Central memory CD8-positive, alpha-beta T cell (primary cell): ENCODE data around the gene NFIA.

ENCODE experiments used
- ATAC-seq: fragments of 150-1000 bp; cut with Tn5 transposase; replicated peaks from 2 replicates; pipeline ENCODE4 v1.10.0; 2022; ENCODE audit warnings: mild to moderate bottlenecking, moderate FRiP score, moderate number of reproducible peaks; ENCODE audit not compliant: poor library complexity, severe bottlenecking; ENCODE audit errors: extremely low read depth
- DNase-seq, 2 donors: peaks; one replicate each; pipeline ENCODE4 v3.0.0; 2021; ENCODE audit warnings: low spot score in 2 of 2
- H3K27ac Mint-ChIP-seq: one replicate; pipeline ENCODE4 v1.8.0; 2022; ENCODE audit warnings: low read depth, mild to moderate bottlenecking, moderate library complexity, mixed read lengths
- H3K27me3 Mint-ChIP-seq: one replicate; pipeline ENCODE4 v1.8.0; 2022; ENCODE audit warnings: mixed read lengths
- H3K36me3 Mint-ChIP-seq: one replicate; pipeline ENCODE4 v1.8.0; 2022; ENCODE audit warnings: mild to moderate bottlenecking, moderate library complexity, mixed read lengths; ENCODE audit not compliant: insufficient read depth
- H3K4me1 Mint-ChIP-seq: one replicate; pipeline ENCODE4 v1.8.0; 2022; ENCODE audit warnings: mixed read lengths
- H3K4me3 Mint-ChIP-seq: one replicate; pipeline ENCODE4 v1.8.0; 2022; ENCODE audit warnings: mild to moderate bottlenecking, moderate library complexity, mixed read lengths
- H3K9me3 Mint-ChIP-seq: one replicate; pipeline ENCODE4 v1.8.0; 2022; ENCODE audit warnings: mixed read lengths

Gene NFIA

DNA sequence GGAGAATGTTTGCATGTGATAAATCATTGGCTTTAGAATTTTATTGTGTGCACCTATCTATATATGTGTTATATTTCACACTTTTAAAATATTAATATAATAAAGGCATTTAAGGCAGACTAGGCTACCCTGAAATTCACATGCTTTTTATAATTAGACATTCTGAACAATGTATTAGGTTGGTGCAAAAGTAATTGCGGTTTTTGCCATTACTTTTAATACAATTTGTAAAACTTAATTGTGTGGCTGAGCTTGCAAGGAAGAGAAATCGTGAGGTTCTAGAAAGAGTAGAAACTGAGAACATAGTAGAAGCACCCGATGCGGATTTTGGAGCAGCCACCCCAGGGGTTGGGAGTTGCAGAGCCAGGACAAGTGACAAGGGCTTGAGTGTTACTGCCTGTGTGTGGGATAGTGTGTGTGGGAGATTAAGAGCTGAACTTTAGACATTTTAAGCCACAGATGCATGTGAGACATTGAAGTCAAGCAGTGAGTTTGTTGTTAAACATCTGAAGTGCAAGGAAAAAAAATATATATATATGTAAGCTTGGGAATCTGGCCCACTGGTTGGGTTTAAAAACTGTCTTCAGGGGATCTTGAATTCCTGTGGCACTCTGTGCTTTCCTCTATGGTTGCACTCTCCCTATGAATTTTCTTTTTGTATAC, 398.0 kb downstream of the NFIA start:
- H3K9me3 Mint-ChIP-seq: no peaks in the 10 kb centered on the region
- H3K4me3 Mint-ChIP-seq: no peak overlapping the region
- H3K4me1 Mint-ChIP-seq: no peaks in the 10 kb centered on the region
- peaks cover 2% of the 10 kb centered on the region for H3K36me3 Mint-ChIP-seq
- peaks cover 58% of the 10 kb centered on the region for H3K27me3 Mint-ChIP-seq
- H3K27ac Mint-ChIP-seq: no peak overlapping the region
- ATAC-seq (no peak), DNase-seq (no peak)

- H3K36me3 Mint-ChIP-seq: peaks cover 2% of the 10 kb centered on the region
- no peak overlapping the region for H3K27ac Mint-ChIP-seq
- no peak for ATAC-seq
- no peaks in the 10 kb centered on the region for H3K9me3 Mint-ChIP-seq
- H3K4me1 Mint-ChIP-seq: no peaks in the 10 kb centered on the region
- H3K4me3 Mint-ChIP-seq: no peak overlapping the region
- peaks cover 49% of the 10 kb centered on the region for H3K27me3 Mint-ChIP-seq
- no peak for DNase-seq
Observed at GRCh38 chr1:61481315-61481715, 399.0 kb downstream of the NFIA start.

GRCh38 chr1:61482170-61482734, 399.9 kb downstream of the NFIA start:
- H3K4me1 Mint-ChIP-seq: no peaks in the 10 kb centered on the region
- peaks cover 2% of the 10 kb centered on the region for H3K36me3 Mint-ChIP-seq
- ATAC-seq: no peak
- no peak for DNase-seq
- H3K27ac Mint-ChIP-seq: no peak overlapping the region
- H3K4me3 Mint-ChIP-seq: no peak overlapping the region
- peaks cover 42% of the 10 kb centered on the region for H3K27me3 Mint-ChIP-seq
- H3K9me3 Mint-ChIP-seq: no peaks in the 10 kb centered on the region

GRCh38 chr1:61486783-61487536, 404.6 kb downstream of the NFIA start:
- Mint-ChIP-seq H3K4me3 (no peak overlapping the region), H3K27ac (no peak overlapping the region), H3K9me3 (no peaks in the 10 kb centered on the region), H3K27me3 (peaks cover 22% of the 10 kb centered on the region), H3K36me3 (peaks cover 2% of the 10 kb centered on the region), H3K4me1 (no peaks in the 10 kb centered on the region)
- ATAC-seq (no peak), DNase-seq (no peak)

DNA sequence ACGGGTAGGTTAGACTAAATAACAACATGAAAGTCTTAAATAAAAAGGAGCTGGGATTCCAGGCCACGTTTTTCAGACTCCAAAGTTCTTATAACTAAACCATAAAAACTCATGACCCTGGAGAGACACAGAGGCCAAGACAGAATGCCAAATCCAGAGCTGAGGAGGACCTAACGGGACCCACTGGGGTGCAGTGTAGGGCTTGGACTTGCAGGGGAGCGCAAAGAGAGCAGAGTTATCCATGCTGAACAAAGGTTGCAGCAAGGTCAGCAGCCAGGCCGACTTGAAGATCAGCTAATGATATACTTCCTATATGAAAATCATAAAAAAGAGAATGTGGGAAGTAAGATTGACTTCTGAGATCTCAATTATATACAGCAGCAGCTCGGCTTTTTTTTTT, 405.4 kb downstream of the NFIA start:
- ATAC-seq (no peak), DNase-seq (no peak)
- peaks cover 2% of the 10 kb centered on the region for H3K36me3 Mint-ChIP-seq
- no peaks in the 10 kb centered on the region for H3K4me1 Mint-ChIP-seq
- H3K9me3 Mint-ChIP-seq: no peaks in the 10 kb centered on the region
- H3K27me3 Mint-ChIP-seq: peaks cover 14% of the 10 kb centered on the region
- H3K4me3 Mint-ChIP-seq: no peak overlapping the region
- H3K27ac Mint-ChIP-seq: no peak overlapping the region

DNA sequence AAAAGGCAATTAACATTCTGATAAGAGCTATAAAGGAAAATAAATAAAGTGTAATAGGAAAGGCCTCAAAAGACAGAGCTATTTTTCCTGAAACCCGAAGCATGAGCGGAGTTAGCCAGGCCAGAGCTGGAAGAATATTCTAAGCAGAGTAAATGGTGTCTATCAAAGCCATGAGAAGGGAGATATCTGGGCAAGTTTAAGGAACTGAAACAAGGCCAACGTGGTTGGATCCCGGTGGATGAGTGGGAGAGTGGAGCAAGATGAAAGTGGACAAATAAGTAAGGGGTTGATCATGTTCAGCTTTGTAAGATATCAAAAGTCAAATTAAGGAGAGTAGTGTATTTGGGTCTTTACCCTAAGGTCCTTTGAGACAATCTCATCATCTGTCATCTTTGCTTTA, 408.6 kb downstream of the NFIA start:
- DNase-seq: no peak
- no peaks in the 10 kb centered on the region for H3K4me1 Mint-ChIP-seq
- H3K27me3 Mint-ChIP-seq: no peaks in the 10 kb centered on the region
- H3K9me3 Mint-ChIP-seq: no peaks in the 10 kb centered on the region
- no peaks in the 10 kb centered on the region for H3K36me3 Mint-ChIP-seq
- ATAC-seq: no peak
- no peak overlapping the region for H3K27ac Mint-ChIP-seq
- H3K4me3 Mint-ChIP-seq: no peak overlapping the region

GRCh38 chr1:61491497-61491896, 409.1 kb downstream of the NFIA start:
- Mint-ChIP-seq H3K4me3 (no peak overlapping the region), H3K27ac (no peak overlapping the region), H3K4me1 (no peaks in the 10 kb centered on the region), H3K27me3 (no peaks in the 10 kb centered on the region), H3K36me3 (no peaks in the 10 kb centered on the region), H3K9me3 (no peaks in the 10 kb centered on the region)
- ATAC-seq: no peak
- DNase-seq: no peak

- Mint-ChIP-seq H3K9me3 (no peaks in the 10 kb centered on the region), H3K4me1 (no peaks in the 10 kb centered on the region), H3K4me3 (no peak overlapping the region), H3K27ac (no peak overlapping the region), H3K36me3 (no peaks in the 10 kb centered on the region), H3K27me3 (peaks cover 8% of the 10 kb centered on the region)
- no peak for ATAC-seq
- DNase-seq: no peak
Observed at GRCh38 chr1:61494000-61494399, 411.6 kb downstream of the NFIA start.

DNA sequence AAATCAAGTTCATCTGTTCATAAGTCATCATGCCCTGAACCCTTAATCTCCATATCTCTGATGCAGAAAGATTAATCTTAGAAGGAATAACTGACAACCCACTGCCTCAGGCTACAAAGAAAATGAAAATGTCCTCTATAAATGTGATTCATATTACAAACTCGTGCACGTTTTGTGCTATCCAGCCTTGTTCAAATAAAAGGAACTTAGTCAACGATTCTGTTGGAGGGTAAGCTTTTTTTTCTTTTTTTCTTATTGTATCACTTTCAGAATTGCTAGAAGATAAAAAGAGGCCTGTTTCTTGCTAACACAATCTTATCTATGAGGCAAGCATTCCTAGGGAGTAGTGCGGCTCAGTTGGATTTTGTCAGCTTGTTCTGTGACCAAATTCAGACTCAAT, 414.1 kb downstream of the NFIA start:
- ATAC-seq (no peak), DNase-seq (no peak)
- H3K9me3 Mint-ChIP-seq: no peaks in the 10 kb centered on the region
- H3K27ac Mint-ChIP-seq: no peak overlapping the region
- H3K4me3 Mint-ChIP-seq: no peak overlapping the region
- peaks cover 11% of the 10 kb centered on the region for H3K27me3 Mint-ChIP-seq
- H3K36me3 Mint-ChIP-seq: no peaks in the 10 kb centered on the region
- no peaks in the 10 kb centered on the region for H3K4me1 Mint-ChIP-seq

DNA sequence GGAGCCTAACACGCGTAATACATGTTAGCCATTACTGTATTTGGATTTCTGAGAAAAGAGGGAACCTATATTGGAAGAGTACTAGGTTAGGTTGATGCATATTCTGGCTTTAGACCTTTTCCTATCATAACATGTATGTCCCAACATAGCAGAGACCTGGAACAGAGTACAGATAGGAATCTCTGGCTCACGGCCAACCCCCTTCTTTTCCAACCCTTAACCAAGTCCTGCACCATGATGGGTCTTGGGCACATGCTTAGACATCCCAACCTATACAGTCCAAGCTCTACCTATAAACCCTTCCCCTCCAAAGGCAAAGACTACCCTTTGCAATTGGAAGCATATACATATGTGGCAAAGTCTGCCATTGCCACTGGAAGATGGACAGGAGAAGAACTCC, 414.7 kb downstream of the NFIA start:
- Mint-ChIP-seq H3K27ac (no peak overlapping the region), H3K27me3 (peaks cover 11% of the 10 kb centered on the region), H3K36me3 (no peaks in the 10 kb centered on the region), H3K4me1 (no peaks in the 10 kb centered on the region), H3K4me3 (no peak overlapping the region), H3K9me3 (no peaks in the 10 kb centered on the region)
- no peak for DNase-seq
- ATAC-seq: no peak

GRCh38 chr1:61498342-61498741, 416.0 kb downstream of the NFIA start:
- H3K27me3 Mint-ChIP-seq: peaks cover 11% of the 10 kb centered on the region
- H3K27ac Mint-ChIP-seq: no peak overlapping the region
- no peak for ATAC-seq
- no peaks in the 10 kb centered on the region for H3K36me3 Mint-ChIP-seq
- H3K9me3 Mint-ChIP-seq: no peaks in the 10 kb centered on the region
- DNase-seq: no peak
- H3K4me1 Mint-ChIP-seq: no peaks in the 10 kb centered on the region
- H3K4me3 Mint-ChIP-seq: no peak overlapping the region

- no peak for ATAC-seq
- no peak for DNase-seq
- H3K27ac Mint-ChIP-seq: no peak overlapping the region
- no peaks in the 10 kb centered on the region for H3K36me3 Mint-ChIP-seq
- H3K4me3 Mint-ChIP-seq: no peak overlapping the region
- H3K27me3 Mint-ChIP-seq: peaks cover 36% of the 10 kb centered on the region
- no peaks in the 10 kb centered on the region for H3K9me3 Mint-ChIP-seq
- no peaks in the 10 kb centered on the region for H3K4me1 Mint-ChIP-seq
Observed at GRCh38 chr1:61501971-61502916, 419.9 kb downstream of the NFIA start.
